ENCODE results near the gene SLC66A2. TPM values are rescaled to one million over a fixed set of nuclear protein-coding genes. Genes with fewer than 3 reads are reported as not detected.

The SLC66A2 gene
- total RNA-seq, 4 donors from 2014 or later = 56.5 to 183 (median 92.9) TPM

DNA sequence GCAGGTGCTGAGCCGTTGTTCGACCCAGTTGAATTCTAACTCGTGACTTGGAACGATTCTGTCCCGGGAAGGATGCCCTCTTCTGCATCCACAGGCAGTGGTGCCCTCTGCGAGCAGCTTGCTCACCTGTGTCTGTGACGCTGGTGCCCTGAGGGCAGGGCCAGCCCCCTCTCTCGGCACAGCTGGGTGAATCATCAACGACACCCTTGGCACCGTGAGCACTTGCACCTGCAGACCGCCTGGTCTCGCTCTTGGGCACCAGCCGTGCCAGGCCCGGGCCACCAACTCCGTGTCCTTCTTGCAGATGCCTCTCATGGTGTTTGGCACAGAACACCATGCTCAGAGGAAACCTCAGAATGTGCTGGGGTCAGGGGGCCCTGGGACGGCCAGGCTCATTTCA, 75.0 kb downstream of the SLC66A2 start:
- Histone ChIP-seq H3K9me3 (no peaks in the 10 kb centered on the region), H3K27me3 (peaks cover 14% of the 10 kb centered on the region), H3K36me3 (no peaks in the 10 kb centered on the region), H3K4me1 (no peaks in the 10 kb centered on the region), H3K4me3 (no peak overlapping the region), H3K27ac (no peak overlapping the region)
- WGBS, 2 donors (ENCODE audit: low coverage in 1 of 2) = 76% methylated on average over 16 of the region's 16 CpGs; no CpG with 5 or more reads in 1 of the 2 donors
- DNase-seq = no peak
- TF ChIP-seq EP300 (IDR thresholded peaks at IDR 0.05; ENCODE audit: low read depth) (no peak), POLR2AphosphoS5 (IDR thresholded peaks at IDR 0.05) (no peak), POLR2A (IDR thresholded peaks at IDR 0.05) (no peak)
- TF ChIP-seq, protein P1, sequence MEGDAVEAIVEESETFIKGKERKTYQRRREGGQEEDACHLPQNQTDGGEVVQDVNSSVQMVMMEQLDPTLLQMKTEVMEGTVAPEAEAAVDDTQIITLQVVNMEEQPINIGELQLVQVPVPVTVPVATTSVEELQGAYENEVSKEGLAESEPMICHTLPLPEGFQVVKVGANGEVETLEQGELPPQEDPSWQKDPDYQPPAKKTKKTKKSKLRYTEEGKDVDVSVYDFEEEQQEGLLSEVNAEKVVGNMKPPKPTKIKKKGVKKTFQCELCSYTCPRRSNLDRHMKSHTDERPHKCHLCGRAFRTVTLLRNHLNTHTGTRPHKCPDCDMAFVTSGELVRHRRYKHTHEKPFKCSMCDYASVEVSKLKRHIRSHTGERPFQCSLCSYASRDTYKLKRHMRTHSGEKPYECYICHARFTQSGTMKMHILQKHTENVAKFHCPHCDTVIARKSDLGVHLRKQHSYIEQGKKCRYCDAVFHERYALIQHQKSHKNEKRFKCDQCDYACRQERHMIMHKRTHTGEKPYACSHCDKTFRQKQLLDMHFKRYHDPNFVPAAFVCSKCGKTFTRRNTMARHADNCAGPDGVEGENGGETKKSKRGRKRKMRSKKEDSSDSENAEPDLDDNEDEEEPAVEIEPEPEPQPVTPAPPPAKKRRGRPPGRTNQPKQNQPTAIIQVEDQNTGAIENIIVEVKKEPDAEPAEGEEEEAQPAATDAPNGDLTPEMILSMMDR (IDR thresholded peaks at IDR 0.05) = no peak
- intact Hi-C loops (cut with DNase I; ENCODE audit: low total_unique reads) (no loop called here), in situ Hi-C loops (cut with MboI; ENCODE audit: low pct_ligation_motif_present in 1 of 4, low pct_unique_long_range_greater_than_20kb in 1 of 4, low sequenced_read_pairs in 3 of 4) (no loop called here)

DNA sequence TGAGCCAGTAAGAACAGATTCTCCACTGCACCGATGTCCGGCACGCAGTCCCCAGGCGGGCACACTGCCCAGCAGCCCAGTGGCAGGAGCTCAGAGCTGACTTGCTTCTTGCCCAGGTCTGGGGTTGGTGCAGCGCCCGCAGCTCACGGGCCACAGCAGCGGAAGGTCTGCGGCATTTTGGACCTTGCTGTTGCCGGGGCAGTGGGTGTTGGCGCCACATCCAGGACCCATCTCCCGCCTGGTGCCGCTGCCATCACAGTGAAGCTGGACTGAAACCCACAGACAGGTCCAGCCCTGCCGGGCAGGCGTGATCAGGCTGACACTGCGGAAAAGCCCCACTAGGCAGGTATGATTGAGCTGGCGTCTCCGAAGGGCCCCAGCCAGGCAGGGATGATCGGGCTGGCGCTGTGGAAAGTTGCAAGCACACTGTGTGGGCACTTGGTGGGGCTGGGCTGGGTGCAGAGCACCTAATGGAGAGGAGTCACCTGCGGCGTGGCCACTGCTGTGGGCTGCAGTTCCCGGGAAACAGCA, 75.5 kb downstream of the SLC66A2 start:
- no peak overlapping the region for H3K4me3 ChIP-seq
- DNase-seq = no peak
- H3K9me3 ChIP-seq = no peaks in the 10 kb centered on the region
- TF ChIP-seq POLR2AphosphoS5 (IDR thresholded peaks at IDR 0.05) (no peak), EP300 (IDR thresholded peaks at IDR 0.05; ENCODE audit: low read depth) (no peak), POLR2A (IDR thresholded peaks at IDR 0.05) (no peak)
- TF ChIP-seq, protein P1 (IDR thresholded peaks at IDR 0.05) = no peak
- in situ Hi-C loops (cut with MboI; ENCODE audit: low pct_ligation_motif_present in 1 of 4, low pct_unique_long_range_greater_than_20kb in 1 of 4, low sequenced_read_pairs in 3 of 4) (no loop called here), intact Hi-C loops (cut with DNase I; ENCODE audit: low total_unique reads) (no loop called here)
- H3K36me3 ChIP-seq = no peaks in the 10 kb centered on the region
- 80% methylated on average over 23 of the region's 23 CpGs; no CpG with 5 or more reads in 1 of the 2 donors for WGBS, 2 donors (ENCODE audit: low coverage in 1 of 2)
- no peak overlapping the region for H3K27ac ChIP-seq
- no peaks in the 10 kb centered on the region for H3K4me1 ChIP-seq
- H3K27me3 ChIP-seq = peaks cover 14% of the 10 kb centered on the region

DNA sequence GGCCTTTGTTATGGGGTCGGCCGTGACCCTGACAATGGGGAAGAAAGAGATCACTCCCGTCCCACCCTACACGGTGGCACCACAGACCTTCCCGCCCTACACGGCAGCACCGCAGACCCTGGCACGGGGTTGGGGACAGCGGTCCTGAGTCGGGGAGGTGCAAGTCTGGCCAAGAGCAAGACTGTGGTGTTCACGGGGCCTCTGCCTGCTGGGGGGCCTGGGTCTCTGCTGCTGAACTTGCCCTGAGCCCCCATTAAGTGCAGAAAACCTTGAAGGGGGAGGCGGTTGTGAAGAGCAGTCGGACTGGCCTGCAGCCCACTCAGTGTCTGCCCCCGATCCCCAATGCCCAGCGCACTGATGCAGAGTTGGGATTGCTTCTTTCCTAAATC, 75.9 kb downstream of the SLC66A2 start:
- Histone ChIP-seq H3K4me1 (no peaks in the 10 kb centered on the region), H3K27ac (no peak overlapping the region), H3K4me3 (no peak overlapping the region), H3K36me3 (no peaks in the 10 kb centered on the region), H3K9me3 (no peaks in the 10 kb centered on the region), H3K27me3 (peaks cover 14% of the 10 kb centered on the region)
- TF ChIP-seq EP300 (IDR thresholded peaks at IDR 0.05; ENCODE audit: low read depth) (no peak), POLR2AphosphoS5 (IDR thresholded peaks at IDR 0.05) (no peak), POLR2A (IDR thresholded peaks at IDR 0.05) (no peak)
- TF ChIP-seq, protein P1 (IDR thresholded peaks at IDR 0.05) = no peak
- intact Hi-C loops (cut with DNase I; ENCODE audit: low total_unique reads) = no loop called here
- in situ Hi-C loops (cut with MboI; ENCODE audit: low pct_ligation_motif_present in 1 of 4, low pct_unique_long_range_greater_than_20kb in 1 of 4, low sequenced_read_pairs in 3 of 4) = no loop called here
- DNase-seq = no peak
- 80 to 96% methylated on average over 1 to 15 of the region's 15 CpGs for WGBS, 2 donors (ENCODE audit: low coverage in 1 of 2)

DNA sequence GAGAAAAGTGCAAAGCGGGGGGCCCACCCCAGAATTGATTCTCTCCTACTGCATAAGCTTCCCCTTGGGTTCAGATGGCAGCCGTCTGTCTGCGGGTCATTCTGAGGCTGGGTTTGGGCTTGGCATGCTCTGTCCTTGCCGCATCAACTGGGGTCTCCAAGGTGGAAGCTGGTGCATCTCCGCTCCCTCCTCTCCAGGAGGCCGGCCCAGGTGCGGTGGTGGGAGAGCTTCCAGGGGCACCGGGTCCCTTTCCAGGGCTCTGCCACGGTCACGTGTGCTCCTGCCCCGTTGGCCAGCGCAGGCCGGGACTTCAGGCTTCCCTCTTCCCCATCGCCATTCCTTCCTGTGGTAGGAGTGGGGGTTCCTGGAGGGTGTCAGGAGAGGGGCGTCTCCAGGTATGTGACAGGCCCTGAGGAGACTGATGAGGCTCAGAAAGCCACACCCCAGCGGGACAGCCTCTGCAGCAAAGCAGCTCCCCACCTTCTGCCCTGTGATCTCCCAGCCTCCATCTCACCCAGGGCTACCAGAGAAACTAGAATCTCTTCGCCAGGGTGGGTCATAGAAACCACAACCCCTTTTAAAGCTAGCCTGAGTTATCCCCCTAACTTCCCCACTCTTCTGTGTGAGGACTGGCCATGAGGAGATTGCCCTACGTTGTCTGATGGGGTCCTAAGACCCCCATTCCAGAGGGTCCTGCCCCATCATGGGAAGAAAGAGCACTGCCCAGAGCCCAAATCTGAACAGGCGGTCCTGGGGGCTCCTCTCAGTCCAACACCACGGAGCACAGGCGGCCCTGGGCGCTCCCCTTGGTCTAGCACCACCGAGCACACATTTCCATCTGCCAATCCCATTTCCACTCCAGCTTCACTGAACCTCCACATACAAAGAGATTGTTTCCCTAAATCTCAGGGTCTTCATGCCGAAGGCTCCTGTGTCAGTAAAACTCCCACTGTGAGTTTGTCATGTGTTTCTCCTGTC, 76.6 kb downstream of the SLC66A2 start:
- intact Hi-C loops (cut with DNase I; ENCODE audit: low total_unique reads) (no loop called here), in situ Hi-C loops (cut with MboI; ENCODE audit: low pct_ligation_motif_present in 1 of 4, low pct_unique_long_range_greater_than_20kb in 1 of 4, low sequenced_read_pairs in 3 of 4) (no loop called here)
- H3K36me3 ChIP-seq = no peaks in the 10 kb centered on the region
- 68 to 82% methylated on average over 5 to 24 of the region's 24 CpGs for WGBS, 2 donors (ENCODE audit: low coverage in 1 of 2)
- TF ChIP-seq, protein P1 (IDR thresholded peaks at IDR 0.05) = no peak
- TF ChIP-seq EP300 (IDR thresholded peaks at IDR 0.05; ENCODE audit: low read depth) = no peak
- TF ChIP-seq POLR2AphosphoS5 (IDR thresholded peaks at IDR 0.05) = no peak
- no peak for TF ChIP-seq POLR2A (IDR thresholded peaks at IDR 0.05)
- peaks cover 14% of the 10 kb centered on the region for H3K27me3 ChIP-seq
- H3K9me3 ChIP-seq = no peaks in the 10 kb centered on the region
- H3K4me1 ChIP-seq = no peaks in the 10 kb centered on the region
- no peak overlapping the region for H3K4me3 ChIP-seq
- DNase-seq = no peak
- no peak overlapping the region for H3K27ac ChIP-seq

All from transverse colon (tissue), 4 donors.